ENCODE data around the gene PSMG3.

Gene PSMG3

GRCh38 chr7:1543826-1544177, 26.0 kb downstream of the PSMG3 start:
- H3K79me2 ChIP-seq, result no peaks in the 10 kb centered on the region
- H3K4me1 ChIP-seq, result no peaks in the 10 kb centered on the region
- no peak overlapping the region for H3K4me3 ChIP-seq (ENCODE audit: low read depth, low read length)
- no peaks in the 10 kb centered on the region for H3K36me3 ChIP-seq (ENCODE audit: control insufficient read depth, insufficient read depth, low read length)
- no peak overlapping the region for H3K4me2 ChIP-seq (ENCODE audit: low read length)
- H3K9me3 ChIP-seq (ENCODE audit: control insufficient read depth, low read length), result no peaks in the 10 kb centered on the region
- TF ChIP-seq, protein P1, sequence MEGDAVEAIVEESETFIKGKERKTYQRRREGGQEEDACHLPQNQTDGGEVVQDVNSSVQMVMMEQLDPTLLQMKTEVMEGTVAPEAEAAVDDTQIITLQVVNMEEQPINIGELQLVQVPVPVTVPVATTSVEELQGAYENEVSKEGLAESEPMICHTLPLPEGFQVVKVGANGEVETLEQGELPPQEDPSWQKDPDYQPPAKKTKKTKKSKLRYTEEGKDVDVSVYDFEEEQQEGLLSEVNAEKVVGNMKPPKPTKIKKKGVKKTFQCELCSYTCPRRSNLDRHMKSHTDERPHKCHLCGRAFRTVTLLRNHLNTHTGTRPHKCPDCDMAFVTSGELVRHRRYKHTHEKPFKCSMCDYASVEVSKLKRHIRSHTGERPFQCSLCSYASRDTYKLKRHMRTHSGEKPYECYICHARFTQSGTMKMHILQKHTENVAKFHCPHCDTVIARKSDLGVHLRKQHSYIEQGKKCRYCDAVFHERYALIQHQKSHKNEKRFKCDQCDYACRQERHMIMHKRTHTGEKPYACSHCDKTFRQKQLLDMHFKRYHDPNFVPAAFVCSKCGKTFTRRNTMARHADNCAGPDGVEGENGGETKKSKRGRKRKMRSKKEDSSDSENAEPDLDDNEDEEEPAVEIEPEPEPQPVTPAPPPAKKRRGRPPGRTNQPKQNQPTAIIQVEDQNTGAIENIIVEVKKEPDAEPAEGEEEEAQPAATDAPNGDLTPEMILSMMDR (IDR thresholded peaks at IDR 0.05), result no peak
- no peaks in the 10 kb centered on the region for H3K27me3 ChIP-seq (ENCODE audit: control insufficient read depth, insufficient read depth, low read length)
- H2AFZ ChIP-seq, result no peak overlapping the region
- H3K27ac ChIP-seq, result no peak overlapping the region
- H3K9ac ChIP-seq, result no peak overlapping the region

DNA sequence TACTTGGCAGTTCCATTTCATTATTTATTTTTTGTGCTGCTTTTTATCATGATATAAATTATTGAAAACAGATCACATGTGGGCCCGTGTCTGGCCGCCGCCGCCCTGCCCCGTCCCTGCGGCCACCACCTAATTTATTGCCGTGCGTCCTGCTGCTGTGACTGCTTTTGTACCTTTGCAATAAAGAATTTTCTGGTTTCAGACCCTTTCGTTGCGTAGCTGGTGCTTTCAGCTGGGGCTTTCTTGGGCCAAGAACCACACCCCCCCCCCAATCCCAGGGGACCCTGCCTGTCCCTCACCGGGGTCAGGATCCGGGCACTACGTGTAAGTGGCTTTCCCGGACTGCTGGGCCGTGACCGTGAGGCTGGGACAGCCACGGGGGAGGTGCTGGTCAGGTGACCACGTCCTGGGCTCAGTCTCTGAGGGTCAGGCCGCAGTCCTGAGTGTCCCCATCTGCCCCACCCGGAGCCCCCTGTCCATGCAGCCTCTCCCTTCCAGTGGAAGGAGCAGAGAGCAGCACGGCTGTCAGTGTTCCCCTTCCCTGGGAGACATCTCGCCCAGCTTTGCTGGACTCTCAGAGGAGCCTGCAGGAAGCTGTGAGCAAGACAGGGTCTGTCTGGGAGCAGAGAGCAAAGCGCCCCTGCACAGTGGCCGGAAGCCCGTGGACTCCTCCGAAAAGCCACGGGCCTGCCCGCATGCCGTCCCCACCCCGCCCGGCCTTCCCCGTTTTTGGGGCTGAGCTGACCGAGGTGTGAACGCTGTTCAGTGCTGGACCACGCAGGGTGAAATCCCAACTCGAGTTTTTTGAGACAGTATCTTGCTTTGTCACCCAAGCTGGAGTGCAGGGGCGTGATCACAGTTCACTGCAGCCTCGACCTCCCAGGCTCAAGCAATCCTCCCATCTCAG, 26.7 kb downstream of the PSMG3 start:
- Histone ChIP-seq H3K27me3 (ENCODE audit: control insufficient read depth, insufficient read depth, low read length) (no peaks in the 10 kb centered on the region), H3K36me3 (ENCODE audit: control insufficient read depth, insufficient read depth, low read length) (no peaks in the 10 kb centered on the region), H3K9me3 (ENCODE audit: control insufficient read depth, low read length) (no peaks in the 10 kb centered on the region), H3K4me2 (ENCODE audit: low read length) (no peak overlapping the region), H3K9ac (no peak overlapping the region), H3K4me3 (ENCODE audit: low read depth, low read length) (no peak overlapping the region), H3K79me2 (no peaks in the 10 kb centered on the region), H3K27ac (no peak overlapping the region), H3K4me1 (no peaks in the 10 kb centered on the region), H2AFZ (no peak overlapping the region)
- TF ChIP-seq, protein P1 (IDR thresholded peaks at IDR 0.05), result no peak

DNA sequence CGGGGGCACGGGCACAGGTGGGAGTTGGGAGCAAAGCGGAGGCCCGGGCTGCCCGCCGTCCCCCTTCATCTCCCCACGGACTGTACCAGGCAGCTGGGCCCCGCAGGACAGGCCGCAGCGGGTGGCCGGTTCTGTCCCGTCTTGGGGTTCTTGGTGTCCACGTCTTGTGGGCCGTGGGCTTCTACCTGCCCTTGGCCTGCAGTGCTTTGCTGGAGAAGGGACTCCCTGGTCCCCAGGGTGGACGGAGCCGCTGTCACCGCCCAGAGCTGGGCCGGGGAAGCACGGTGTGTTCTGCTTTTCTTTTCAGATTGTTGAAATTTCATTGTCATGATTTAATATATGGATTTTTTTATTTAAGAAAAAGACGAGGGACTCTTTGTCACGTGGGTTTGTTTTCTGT, 27.5 kb downstream of the PSMG3 start:
- H2AFZ ChIP-seq, result no peak overlapping the region
- TF ChIP-seq, protein P1 (IDR thresholded peaks at IDR 0.05), result no peak
- H3K27me3 ChIP-seq (ENCODE audit: control insufficient read depth, insufficient read depth, low read length), result no peaks in the 10 kb centered on the region
- H3K9me3 ChIP-seq (ENCODE audit: control insufficient read depth, low read length), result no peaks in the 10 kb centered on the region
- H3K79me2 ChIP-seq, result peaks cover 4% of the 10 kb centered on the region
- H3K9ac ChIP-seq, result no peak overlapping the region
- H3K27ac ChIP-seq, result no peak overlapping the region
- H3K4me2 ChIP-seq (ENCODE audit: low read length), result no peak overlapping the region
- H3K4me1 ChIP-seq, result peaks cover 4% of the 10 kb centered on the region
- no peaks in the 10 kb centered on the region for H3K36me3 ChIP-seq (ENCODE audit: control insufficient read depth, insufficient read depth, low read length)
- H3K4me3 ChIP-seq (ENCODE audit: low read depth, low read length), result no peak overlapping the region

GRCh38 chr7:1541431-1542162, 28.2 kb downstream of the PSMG3 start:
- Histone ChIP-seq H3K27ac (no peak overlapping the region), H3K9ac (no peak overlapping the region), H3K36me3 (ENCODE audit: control insufficient read depth, insufficient read depth, low read length) (no peaks in the 10 kb centered on the region), H3K4me2 (ENCODE audit: low read length) (no peak overlapping the region), H3K27me3 (ENCODE audit: control insufficient read depth, insufficient read depth, low read length) (no peaks in the 10 kb centered on the region), H3K79me2 (peaks cover 5% of the 10 kb centered on the region), H3K9me3 (ENCODE audit: control insufficient read depth, low read length) (no peaks in the 10 kb centered on the region), H2AFZ (no peak overlapping the region), H3K4me3 (ENCODE audit: low read depth, low read length) (no peak overlapping the region), H3K4me1 (peaks cover 10% of the 10 kb centered on the region)
- TF ChIP-seq, protein P1 (IDR thresholded peaks at IDR 0.05), result no peak
